ENCODE data around the gene IL16. TPM values are rescaled to one million over a fixed set of nuclear protein-coding genes. Genes with fewer than 3 reads are reported as not detected.

Gene IL16
- total and polyA plus RNA-seq, 9 of the 15 experiments (the other 6 are each of a cell fraction or from before 2014, with no cell fraction given) = 1.4 to 18.8 (median 10.6) TPM

- Histone ChIP-seq H3K4me2 (ENCODE audit: insufficient read depth, low read length) (no peak overlapping the region), H3K9ac (ENCODE audit: insufficient read depth in 1 of 2, low read depth in 2 of 2, low read length in 2 of 2) (no peak overlapping the region), H3K9me1 (ENCODE audit: control insufficient read depth, insufficient read depth, low read length) (no peaks in the 10 kb centered on the region), H3K36me3 (ENCODE audit: control insufficient read depth, insufficient read depth, low read length) (no peaks in the 10 kb centered on the region), H3K4me1 (replicated peaks in 1 of 2; ENCODE audit: control insufficient read depth in 2 of 2, insufficient read depth in 2 of 2, low read length in 2 of 2) (peaks cover 4 to 5% of the 10 kb centered on the region in 2 experiments; a peak in 2 of 5 replicates), H3K4me3 (no peak overlapping the region), H3K27ac (ENCODE audit: extremely low read depth, low read depth, low read length) (no peak overlapping the region), H3K27me3 (ENCODE audit: control insufficient read depth in 2 of 2, insufficient read depth in 2 of 2, low read length in 2 of 2) (peaks cover 0 to 15% of the 10 kb centered on the region in 2 experiments; a peak in 2 of 5 replicates), H3K79me2 (ENCODE audit: control insufficient read depth, insufficient read depth, low read length) (no peaks in the 10 kb centered on the region), H4K20me1 (replicated peaks; ENCODE audit: control insufficient read depth, insufficient read depth, low read length) (no peaks in the 10 kb centered on the region), H2AFZ (ENCODE audit: low read depth, low read length) (no peak overlapping the region), H3K9me3 (replicated peaks; ENCODE audit: control insufficient read depth, insufficient read depth, low read depth, low read length) (no peaks in the 10 kb centered on the region)
- intact Hi-C loops (cut with micrococcal nuclease) = no loop called here
- DNase-seq (ENCODE audit: extremely low read depth in 1 of 4, low spot score in 3 of 4) (no peak), ATAC-seq (no peak), FAIRE-seq (no peak)
- CTCF ChIA-PET (ENCODE audit: low intra/inter-chr PET ratio) = no interaction called here
- POLR2A ChIA-PET = interaction anchor here (1.1 to 2.2 kb wide), 2 partner anchors 9 to 11 kb away, joined by 6 to 9 read pairs; partner anchors contain the start of gene STARD5
- in situ Hi-C loops (cut with MboI) = no loop called here
- WGBS (ENCODE audit: insufficient coverage, low coverage, missing lambda C conversion rate) = 53% methylated on average over 4 of the region's 4 CpGs
- no TSS peak for BruUV-seq (replicated peaks)
- TF ChIP-seq IRF9 (tag; IDR thresholded peaks at IDR 0.05) = no peak
- no peak for TF ChIP-seq CAMTA2 (CRISPR knock-in tag; conservative IDR thresholded peaks at IDR 0.05)
- no peak for TF ChIP-seq U2AF1 (optimal IDR thresholded peaks at IDR 0.05; ENCODE audit: low read depth, low read length)
- no peak for TF ChIP-seq HNRNPUL1 (IDR thresholded peaks at IDR 0.05; ENCODE audit: low read length)
- no peak for TF ChIP-seq CBFA2T2 (conservative IDR thresholded peaks at IDR 0.05)
- TF ChIP-seq ZNF431 (CRISPR knock-in tag; IDR thresholded peaks at IDR 0.05) = no peak
- no peak for TF ChIP-seq GTF2F1 (IDR thresholded peaks at IDR 0.05; ENCODE audit: low read depth, low read length)
- TF ChIP-seq FOXO4 (CRISPR knock-in tag; IDR thresholded peaks at IDR 0.05) = no peak
- no peak for TF ChIP-seq CREB1 (IDR thresholded peaks at IDR 0.05)
- TF ChIP-seq CREB1 (CRISPR knock-in tag; IDR thresholded peaks at IDR 0.05) = no peak
- TF ChIP-seq POLR2AphosphoS2 (IDR thresholded peaks at IDR 0.05; ENCODE audit: low read length) = no peak
- TF ChIP-seq EP300 (IDR thresholded peaks at IDR 0.05; ENCODE audit: low read length) = no peak
- no peak for TF ChIP-seq ZNF282 (CRISPR knock-in tag; IDR thresholded peaks at IDR 0.05)
- TF ChIP-seq ESRRA (IDR thresholded peaks at IDR 0.05; ENCODE audit: borderline replicate concordance, low read depth) = no peak
- no peak for TF ChIP-seq E2F6 (IDR thresholded peaks at IDR 0.05; ENCODE audit: borderline replicate concordance in 1 of 2, extremely low read depth in 1 of 2, insufficient read depth in 1 of 2, insufficient read length in 1 of 2, low read depth in 1 of 2, low read length in 1 of 2, poor library complexity in 1 of 2, severe bottlenecking in 1 of 2)
- no peak for TF ChIP-seq PTBP1 (IDR thresholded peaks at IDR 0.05; ENCODE audit: low read depth, low read length)
These were observed 139.0 kb downstream of the IL16 start for GRCh38 chr15:81335631-81336030.
